Stimulated activated CD4-positive, alpha-beta T cell treated with anti-CD3 and anti-CD28 coated beads, Interleukin-1b, Interleukin-23, amount 100 ng/mL, for 4 hours (primary cell): Measurements from ENCODE around the gene WWC1.
A peak's percentile ranks its signal among the peaks of the same experiment; 100 is the strongest.

Experiments used
- DNase-seq, 2 donors: peaks; one replicate each; pipeline ENCODE4 v3.0.0-alpha.2; 2020; ENCODE audit warnings: low read depth in 2 of 2

Gene WWC1

GRCh38 chr5:168291342-168291963 is at the start of gene WWC1:
WWC1 (plus strand) TSS chr5:168291645; CDS start chr5:168292153, 508 bp downstream.
- DNase-seq: peak; percentile 43 to 58

- no peak for DNase-seq
Measured at GRCh38 chr5:168244838-168245559, 46.4 kb upstream of the WWC1 start.

- no peak for DNase-seq
Measured at GRCh38 chr5:168249923-168250322, 41.5 kb upstream of the WWC1 start.

- no peak for DNase-seq
Measured at GRCh38 chr5:168251259-168251658, 40.2 kb upstream of the WWC1 start.

- DNase-seq: no peak
Measured at GRCh38 chr5:168254013-168254693, 37.3 kb upstream of the WWC1 start.

GRCh38 chr5:168260353-168261226 is 30.9 kb upstream of the WWC1 start:
- DNase-seq: no peak

- DNase-seq: no peak
Measured at GRCh38 chr5:168261227-168261571, 30.2 kb upstream of the WWC1 start.

- DNase-seq: no peak
Measured at GRCh38 chr5:168262042-168262743, 29.3 kb upstream of the WWC1 start.

- DNase-seq: no peak
Measured at GRCh38 chr5:168263121-168263520, 28.3 kb upstream of the WWC1 start.

- DNase-seq: no peak
Measured at GRCh38 chr5:168266016-168266415, 25.4 kb upstream of the WWC1 start.

GRCh38 chr5:168268949-168269936 is 22.2 kb upstream of the WWC1 start:
- peak; percentile 62 to 73 for DNase-seq

GRCh38 chr5:168269937-168270330 is 21.5 kb upstream of the WWC1 start:
- no peak for DNase-seq

GRCh38 chr5:168270476-168270875 is 21.0 kb upstream of the WWC1 start:
- DNase-seq: no peak

GRCh38 chr5:168273056-168273980 is 18.1 kb upstream of the WWC1 start:
- no peak for DNase-seq

- DNase-seq: no peak
Measured at GRCh38 chr5:168274406-168274805, 17.0 kb upstream of the WWC1 start.

- DNase-seq: no peak
Measured at GRCh38 chr5:168275940-168276339, 15.5 kb upstream of the WWC1 start.

GRCh38 chr5:168282120-168282519 is 9.3 kb upstream of the WWC1 start:
- no peak for DNase-seq

GRCh38 chr5:168284809-168285208 is 6.6 kb upstream of the WWC1 start:
- DNase-seq: no peak

GRCh38 chr5:168285696-168286095 is 5.7 kb upstream of the WWC1 start:
- DNase-seq: no peak
